GM12878 (cell line): Measurements from ENCODE around the gene SULF2. TPM values are rescaled to one million over a fixed set of nuclear protein-coding genes. Genes with fewer than 3 reads are reported as not detected.

Experiments
- ATAC-seq: fragments of 200-7000 bp; cut with Tn5 transposase; 3 replicates; pipeline ENCODE4 v1.9.1; 2020; ENCODE audit warnings: mild to moderate bottlenecking, moderate library complexity
- BruUV-seq: library from RNA; stranded (reverse); fragments of 400-500 nt; replicated peaks from 2 replicates; lab custom pipeline; 2021; lab: Mats Ljungman, UMichigan
- CTCF ChIA-PET: fragments of 300-600 bp; sonication (Branson Sonifier 250); formaldehyde crosslinking; extraction: SDS; loops from one replicate; lab custom pipeline; 2021; ENCODE audit warnings: inconsistent platforms; lab: Yijun Ruan, JAX
- POLR2A ChIA-PET: fragments of 350-600 bp; formaldehyde crosslinking; extraction: SDS; loops from one replicate; lab custom pipeline; 2021; ENCODE audit warnings: inconsistent platforms; lab: Charles Lee
- RAD21 ChIA-PET: fragments of 300-600 bp; sonication (Branson Sonifier 250); formaldehyde crosslinking; loops from one replicate; lab custom pipeline; 2023; ENCODE audit warnings: antibody characterized with exemption; ENCODE audit not compliant: unreplicated experiment; lab: Charles Lee
- SMC1A ChIA-PET: fragments of 300-600 bp; sonication (Branson Sonifier 250); formaldehyde crosslinking; loops from one replicate; lab custom pipeline; 2023; ENCODE audit not compliant: unreplicated experiment, uncharacterized antibody; lab: Charles Lee
- DNase-seq: peaks from one replicate; pipeline ENCODE4 v3.0.0-alpha.2; 2011; ENCODE audit warnings: low read depth, low spot score
- FAIRE-seq: peaks from 3 replicates; lab custom pipeline; 2011; peaks lifted over from hg19 to GRCh38; lab: Jason Lieb, UNC
- H2AFZ ChIP-seq: 2 replicates; pipeline ENCODE4 v1.6.0; 2011; ENCODE audit warnings: low read depth, low read length, control low read depth; ENCODE audit not compliant: control insufficient read depth
- H3K27ac ChIP-seq: 2 replicates; pipeline ENCODE4 v1.5.1; 2011; ENCODE audit warnings: control low read depth; ENCODE audit not compliant: control insufficient read depth, insufficient read depth
- H3K27me3 ChIP-seq, 2 experiments: replicated peaks in 1 of 2; 2 replicates each; pipeline versions ENCODE4 v1.6.0 to v1.6.1; 2011; ENCODE audit warnings: low read length in 1 of 2; ENCODE audit not compliant: control insufficient read depth in 2 of 2, insufficient read depth in 2 of 2
- H3K36me3 ChIP-seq, 2 experiments: 2 replicates each; pipeline ENCODE4 v1.5.1; 2011; ENCODE audit warnings: low read length in 1 of 2; ENCODE audit not compliant: control insufficient read depth in 2 of 2, insufficient read depth in 2 of 2
- H3K4me1 ChIP-seq: 2 replicates; pipeline ENCODE4 v1.6.1; 2011; ENCODE audit warnings: mild to moderate bottlenecking, low read length, moderate library complexity, mixed read lengths; ENCODE audit not compliant: control insufficient read depth, insufficient read depth
- H3K4me2 ChIP-seq: 2 replicates; pipeline ENCODE4 v1.6.0; 2011; ENCODE audit warnings: control low read depth; ENCODE audit not compliant: control insufficient read depth, insufficient read depth
- H3K4me3 ChIP-seq: fragments of 200-600 bp; sonication (generic); 2 replicates; pipeline ENCODE4 v1.5.1; 2016
- H3K79me2 ChIP-seq: 2 replicates; pipeline ENCODE4 v1.6.0; 2011; ENCODE audit warnings: low read length; ENCODE audit not compliant: control insufficient read depth, insufficient read depth
- H3K9ac ChIP-seq: 2 replicates; pipeline ENCODE4 v1.8.0; 2011; ENCODE audit warnings: low read length, control low read depth, mixed read lengths; ENCODE audit not compliant: control insufficient read depth, insufficient read depth
- H3K9me3 ChIP-seq: replicated peaks from 3 replicates; pipeline ENCODE4 v1.5.1; 2011; ENCODE audit warnings: mild to moderate bottlenecking, low read length; ENCODE audit not compliant: control insufficient read depth, insufficient read depth
- H4K20me1 ChIP-seq: 2 replicates; pipeline ENCODE4 v1.6.0; 2011; ENCODE audit not compliant: control insufficient read depth, insufficient read depth
- ETV6 ChIP-seq, 2 experiments: fragments of 450-650 bp in 1 of 2; IDR thresholded peaks in 1 of 2; conservative IDR thresholded peaks in 1 of 2; 2 replicates each; pipeline ENCODE4 v1.6.1; 2014; ENCODE audit warnings: antibody characterized with exemption in 1 of 2, borderline replicate concordance in 1 of 2, low read depth in 1 of 2, mild to moderate bottlenecking in 1 of 2, moderate library complexity in 1 of 2
- LARP7 ChIP-seq: fragments of 450-650 bp; IDR thresholded peaks from 2 replicates; pipeline ENCODE4 v1.6.1; 2017; ENCODE audit warnings: mild to moderate bottlenecking
- ZZZ3 ChIP-seq: IDR thresholded peaks from 2 replicates; pipeline ENCODE4 v1.6.1; 2011; ENCODE audit warnings: low read depth; ENCODE audit not compliant: control insufficient read depth, insufficient read length
- WGBS: methylation state at CpG from one replicate; pipeline ENCODE4 v1.1.6; 2016; ENCODE audit warnings: low lambda C conversion rate; ENCODE audit not compliant: insufficient replicate concordance, insufficient coverage; ENCODE audit errors: missing lambda C conversion rate; 5-methylcytosine and 5-hydroxymethylcytosine counted together
- in situ Hi-C: fragments of 300-500 bp; cut with MboI; formaldehyde crosslinking; loops from 9 replicates; pipeline ENCODE4 v1.14.3; 2018; ENCODE audit warnings: mixed read lengths
- intact Hi-C: fragments of 100-400 bp; cut with micrococcal nuclease; formaldehyde crosslinking; loops from one replicate; pipeline ENCODE4 v1.14.2; 2022; ENCODE audit not compliant: unreplicated experiment
- polyA plus RNA-seq, 11 experiments: library from polyadenylated mRNA; depleted of rRNA in 4 of 11; unstranded in 6 of 11; stranded (reverse) in 5 of 11; fragments of >200 nt; fragmentation: Nextera tagmentation in 4 of 11; fragmentation: Illumina TruSeq in 1 of 11; extraction: Ambion mirVana in 4 of 11; extraction: Trizol in 1 of 11; gene quantifications; 1 replicate in 1 of 11; 2 replicates in 10 of 11; pipeline versions ENCODE4 v1.2.1 to v1.2.3, GENCODE V29; 2011 to 2016; ENCODE audit warnings: inconsistent platforms in 2 of 11, missing spikeins in 2 of 11, low read depth in 1 of 11
- total RNA-seq, 4 experiments: library from RNA; depleted of rRNA in 3 of 4; stranded (reverse); fragments of >200 nt in 3 of 4; fragmentation: Illumina TruSeq in 1 of 4; extraction: Trizol in 1 of 4; gene quantifications; 2 replicates each; pipeline versions ENCODE4 v1.2.1 to v1.2.3, GENCODE V29; 2013 to 2021
- TF ChIP-seq, protein P1 (sequence below): IDR thresholded peaks from 2 replicates; pipeline ENCODE4 v1.6.1; 2012; ENCODE audit warnings: low read depth, low read length, improper control_type of control experiment
- TF ChIP-seq, protein P2 (sequence below): fragments of 450-650 bp; IDR thresholded peaks from 2 replicates; pipeline ENCODE4 v1.6.1; 2018; ENCODE audit warnings: mild to moderate bottlenecking, low read depth, moderate library complexity; ENCODE audit not compliant: partially characterized antibody

The SULF2 gene
- total and polyA plus RNA-seq, 10 of the 15 experiments (the other 5 are each of a cell fraction or from before 2014, with no cell fraction given): 0.69 to 4.1 (median 1.6) TPM

DNA sequence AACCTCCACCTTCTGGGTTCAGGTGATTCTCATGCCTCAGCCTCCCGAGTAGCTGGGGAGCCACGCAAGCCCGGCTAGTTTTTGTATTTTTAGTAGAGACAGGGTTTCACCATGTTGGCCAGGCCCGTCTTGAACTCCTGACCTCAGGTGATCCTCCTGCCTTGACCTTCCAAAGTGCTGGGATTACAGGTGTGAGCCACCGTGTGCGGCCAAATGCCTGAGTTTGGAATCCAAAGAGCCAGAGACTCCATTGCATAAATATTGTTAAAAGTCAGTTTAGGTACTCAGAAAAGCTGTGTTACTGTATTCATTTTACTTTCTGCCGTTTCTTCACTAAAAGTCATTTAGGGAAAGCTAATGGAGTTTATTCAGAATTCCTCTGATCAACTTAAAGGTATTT, 137.3 kb downstream of the SULF2 start (continued):
- TF ChIP-seq, protein P1, sequence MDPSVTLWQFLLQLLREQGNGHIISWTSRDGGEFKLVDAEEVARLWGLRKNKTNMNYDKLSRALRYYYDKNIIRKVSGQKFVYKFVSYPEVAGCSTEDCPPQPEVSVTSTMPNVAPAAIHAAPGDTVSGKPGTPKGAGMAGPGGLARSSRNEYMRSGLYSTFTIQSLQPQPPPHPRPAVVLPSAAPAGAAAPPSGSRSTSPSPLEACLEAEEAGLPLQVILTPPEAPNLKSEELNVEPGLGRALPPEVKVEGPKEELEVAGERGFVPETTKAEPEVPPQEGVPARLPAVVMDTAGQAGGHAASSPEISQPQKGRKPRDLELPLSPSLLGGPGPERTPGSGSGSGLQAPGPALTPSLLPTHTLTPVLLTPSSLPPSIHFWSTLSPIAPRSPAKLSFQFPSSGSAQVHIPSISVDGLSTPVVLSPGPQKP: no peak
- TF ChIP-seq, protein P2, sequence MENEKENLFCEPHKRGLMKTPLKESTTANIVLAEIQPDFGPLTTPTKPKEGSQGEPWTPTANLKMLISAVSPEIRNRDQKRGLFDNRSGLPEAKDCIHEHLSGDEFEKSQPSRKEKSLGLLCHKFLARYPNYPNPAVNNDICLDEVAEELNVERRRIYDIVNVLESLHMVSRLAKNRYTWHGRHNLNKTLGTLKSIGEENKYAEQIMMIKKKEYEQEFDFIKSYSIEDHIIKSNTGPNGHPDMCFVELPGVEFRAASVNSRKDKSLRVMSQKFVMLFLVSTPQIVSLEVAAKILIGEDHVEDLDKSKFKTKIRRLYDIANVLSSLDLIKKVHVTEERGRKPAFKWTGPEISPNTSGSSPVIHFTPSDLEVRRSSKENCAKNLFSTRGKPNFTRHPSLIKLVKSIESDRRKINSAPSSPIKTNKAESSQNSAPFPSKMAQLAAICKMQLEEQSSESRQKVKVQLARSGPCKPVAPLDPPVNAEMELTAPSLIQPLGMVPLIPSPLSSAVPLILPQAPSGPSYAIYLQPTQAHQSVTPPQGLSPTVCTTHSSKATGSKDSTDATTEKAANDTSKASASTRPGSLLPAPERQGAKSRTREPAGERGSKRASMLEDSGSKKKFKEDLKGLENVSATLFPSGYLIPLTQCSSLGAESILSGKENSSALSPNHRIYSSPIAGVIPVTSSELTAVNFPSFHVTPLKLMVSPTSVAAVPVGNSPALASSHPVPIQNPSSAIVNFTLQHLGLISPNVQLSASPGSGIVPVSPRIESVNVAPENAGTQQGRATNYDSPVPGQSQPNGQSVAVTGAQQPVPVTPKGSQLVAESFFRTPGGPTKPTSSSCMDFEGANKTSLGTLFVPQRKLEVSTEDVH: no peak
- TF ChIP-seq ZZZ3: no peak
- TF ChIP-seq, all 136 proteins: peak for 2

DNA sequence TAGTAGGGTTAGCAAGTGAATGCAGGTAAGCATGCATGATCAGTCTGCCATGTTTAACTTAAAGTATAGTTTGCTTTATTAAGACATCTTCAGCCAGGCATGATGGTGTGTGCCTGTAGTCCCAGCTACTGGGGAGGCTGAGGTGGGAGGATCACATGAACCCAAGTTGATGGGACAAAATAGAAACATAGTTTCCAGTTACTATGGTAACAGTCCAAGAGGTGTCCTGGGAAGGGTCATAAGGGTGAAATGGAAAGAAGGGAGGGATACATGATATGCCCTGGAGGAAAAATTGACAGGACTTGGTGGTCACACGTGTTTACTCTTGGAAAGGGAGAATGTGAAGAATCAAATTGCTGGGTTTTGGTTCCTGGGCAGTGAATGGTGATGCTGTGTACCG, 139.6 kb downstream of the SULF2 start:
- no TSS peak for BruUV-seq
- intact Hi-C loops: no loop called here
- ATAC-seq (no peak), DNase-seq (no peak), FAIRE-seq (no peak)
- ChIA-PET RAD21 (no interaction called here), SMC1A (no interaction called here), CTCF (no interaction called here), POLR2A (no interaction called here)
- TF ChIP-seq ETV6 (conservative IDR thresholded peaks at IDR 0.05 in 1 of 2, IDR thresholded peaks at IDR 0.05 in 1 of 2; ENCODE audit: borderline replicate concordance in 1 of 2, low read depth in 1 of 2) (0 out of 4 replicates have a peak, but pooled peaks of 1 of the 2 experiments have one; percentile 19), LARP7 (no peak)
- peaks cover 29 to 58% of the 10 kb centered on the region in 2 experiments for H3K36me3 ChIP-seq
- H3K9ac ChIP-seq: no peak overlapping the region
- no peaks in the 10 kb centered on the region for H3K4me1 ChIP-seq
- H3K27ac ChIP-seq: no peak overlapping the region
- no peaks in the 10 kb centered on the region for H3K27me3 ChIP-seq
- in situ Hi-C loops: no loop called here
- no peak overlapping the region for H3K4me2 ChIP-seq
- no peaks in the 10 kb centered on the region for H3K9me3 ChIP-seq
- H3K79me2 ChIP-seq: no peaks in the 10 kb centered on the region
- 96% methylated on average over 2 of the region's 2 CpGs for WGBS
- no peak overlapping the region for H3K4me3 ChIP-seq
- H4K20me1 ChIP-seq: no peaks in the 10 kb centered on the region
- no peak overlapping the region for H2AFZ ChIP-seq
